ENCODE data around the gene SIL1.
"Not testable (repeated sequence)": the region's sequence is repeated elsewhere in the genome, so short reads cannot be mapped to it uniquely, and the experiment has no call there.

The SIL1 gene

DNA sequence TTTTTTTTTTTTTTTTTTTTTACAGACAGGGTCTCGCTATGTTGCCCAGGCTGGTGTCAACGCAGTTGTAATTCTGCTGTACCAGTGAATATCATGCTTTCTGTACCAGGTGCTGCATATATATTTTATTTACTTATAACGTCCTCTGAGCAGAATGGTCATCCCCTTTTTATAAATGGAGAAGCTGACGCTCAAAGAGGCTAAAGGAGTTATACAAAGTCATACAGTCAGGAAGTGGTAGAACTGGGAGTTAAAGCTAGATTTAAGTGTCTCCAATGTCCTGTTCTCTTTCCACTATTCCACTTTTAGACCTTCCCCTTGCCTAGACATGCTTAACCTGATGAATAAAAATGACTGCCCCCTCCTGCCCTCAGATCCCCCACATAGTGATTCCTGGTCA is 1.2 kb upstream of the SIL1 start:
- no peak for DNase-seq

DNA sequence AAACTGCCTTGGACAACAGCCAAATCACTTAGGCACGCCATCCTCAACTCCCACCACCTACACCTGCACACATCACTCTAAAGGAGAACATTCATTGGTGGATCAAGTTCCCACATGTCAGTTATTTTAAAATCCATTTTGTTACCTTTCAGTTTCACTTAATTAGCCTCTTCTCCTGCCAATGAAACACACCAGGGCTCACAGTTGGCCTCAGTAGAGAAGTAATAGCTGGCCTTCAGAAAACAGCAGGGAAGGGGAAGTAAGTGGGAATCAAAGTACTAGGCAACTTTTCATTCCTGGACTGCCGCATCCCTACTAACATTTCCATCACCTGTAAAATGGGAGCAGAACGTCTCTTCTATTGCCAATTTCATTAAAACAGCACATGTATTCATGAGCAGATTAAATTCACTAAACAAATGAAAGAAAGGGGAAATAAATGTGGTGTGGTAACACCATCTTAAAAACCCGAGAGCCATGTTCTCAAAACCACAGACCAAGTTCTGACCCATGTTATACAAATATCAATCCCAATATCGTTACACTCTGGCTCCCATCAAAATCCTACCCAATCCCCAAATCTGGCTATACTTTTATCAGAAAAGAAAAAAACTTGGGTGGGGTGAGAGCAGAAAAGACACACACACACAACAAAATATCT is 1.7 kb downstream of the SIL1 start:
- DNase-seq: no peak

DNA sequence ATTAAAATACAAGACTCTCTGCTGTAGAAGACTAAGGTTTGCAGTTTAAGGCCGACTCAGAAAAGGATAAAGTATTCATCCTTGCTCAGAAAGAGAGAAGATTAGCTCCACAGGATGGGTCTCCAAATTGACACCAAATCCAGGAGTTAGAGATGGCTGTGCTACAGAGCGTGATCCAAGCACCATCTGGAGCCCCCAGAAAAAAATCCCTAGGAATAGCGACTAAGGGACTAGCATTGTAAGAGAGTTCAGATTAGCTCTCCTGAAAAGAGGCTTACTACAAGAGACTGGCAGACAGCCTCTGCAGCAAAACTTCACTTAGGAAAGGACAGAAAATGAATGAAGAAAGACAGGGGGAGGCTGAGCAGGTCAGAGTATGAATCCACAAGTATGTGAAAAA is 3.7 kb downstream of the SIL1 start:
- DNase-seq: no peak

DNA sequence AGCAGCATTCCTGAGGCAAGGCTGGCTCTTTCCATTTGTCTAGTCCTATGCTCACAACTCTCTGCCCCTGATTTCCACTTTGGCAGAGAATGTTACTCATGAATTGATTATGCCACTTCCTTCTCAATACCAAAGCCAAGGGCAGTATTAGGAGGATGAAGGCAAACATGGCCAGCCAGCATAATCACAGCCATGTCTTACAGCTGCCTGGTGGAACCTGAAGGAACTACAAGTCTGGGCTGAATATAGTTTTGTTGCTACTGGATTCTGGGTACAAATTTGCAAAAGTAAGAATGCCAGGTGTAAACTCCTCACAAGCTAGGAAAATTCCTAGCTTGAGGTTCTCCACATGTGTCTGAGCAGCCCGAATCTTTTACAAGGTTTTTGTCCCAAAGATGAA is 4.2 kb downstream of the SIL1 start:
- no peak for DNase-seq

DNA sequence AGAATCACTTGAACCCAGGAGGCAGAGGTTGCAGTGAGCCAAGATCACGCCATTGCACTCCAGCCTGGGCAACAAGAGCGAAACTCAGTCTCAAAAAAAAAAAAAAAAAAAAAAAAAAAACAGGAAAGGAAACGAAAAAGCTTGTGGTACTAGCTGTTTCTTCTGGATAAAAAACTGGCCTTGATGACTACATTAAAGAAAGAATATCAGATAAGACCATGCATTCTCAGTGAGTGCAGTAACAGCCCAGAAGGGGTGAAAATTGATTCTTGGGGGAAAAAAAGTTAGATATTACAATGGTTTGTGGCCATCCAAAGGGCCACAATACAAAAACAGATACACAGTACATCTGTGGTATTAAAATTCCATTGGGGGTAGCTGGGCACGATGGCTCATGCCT is 5.3 kb downstream of the SIL1 start:
- DNase-seq: not testable (repeated sequence)

DNA sequence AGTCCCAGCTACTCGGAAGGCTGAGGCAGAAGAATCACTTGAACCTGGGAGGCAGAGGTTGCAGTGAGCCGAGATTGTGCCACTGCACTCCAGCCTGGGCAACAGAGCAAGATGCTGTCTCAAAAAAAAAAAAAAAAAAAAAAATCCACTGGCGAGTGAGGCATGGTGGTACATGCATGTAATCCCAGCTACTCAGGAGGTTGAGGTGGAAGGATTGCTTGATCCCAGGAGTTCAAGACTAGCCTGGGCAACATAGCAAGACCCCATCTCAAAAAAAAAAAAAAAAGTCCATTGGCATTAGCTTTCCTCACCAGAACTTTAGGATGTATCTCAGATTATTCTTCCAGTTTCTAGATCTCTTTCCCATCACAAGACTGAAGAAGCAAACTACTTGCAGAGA is 6.2 kb downstream of the SIL1 start:
- DNase-seq: not testable (repeated sequence)

DNA sequence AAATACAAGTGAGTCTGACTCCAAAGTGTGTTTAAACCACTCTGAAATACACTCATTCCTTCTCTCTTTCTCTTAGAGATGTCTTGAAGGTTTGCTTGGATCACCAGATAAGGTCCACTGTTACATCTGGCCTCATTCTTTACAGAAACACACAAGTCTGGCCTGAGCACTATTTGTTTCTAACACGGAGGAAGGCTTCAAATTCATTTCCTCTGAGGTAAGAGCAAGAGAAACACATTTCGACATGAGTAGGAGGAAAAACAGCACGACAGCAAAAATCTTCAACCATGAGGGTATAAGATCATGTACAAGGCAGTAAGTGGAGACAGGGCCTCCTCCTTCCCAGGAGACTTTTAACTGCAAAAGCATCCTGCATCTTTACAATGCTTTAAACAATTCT is 8.0 kb downstream of the SIL1 start:
- no peak for DNase-seq

DNA sequence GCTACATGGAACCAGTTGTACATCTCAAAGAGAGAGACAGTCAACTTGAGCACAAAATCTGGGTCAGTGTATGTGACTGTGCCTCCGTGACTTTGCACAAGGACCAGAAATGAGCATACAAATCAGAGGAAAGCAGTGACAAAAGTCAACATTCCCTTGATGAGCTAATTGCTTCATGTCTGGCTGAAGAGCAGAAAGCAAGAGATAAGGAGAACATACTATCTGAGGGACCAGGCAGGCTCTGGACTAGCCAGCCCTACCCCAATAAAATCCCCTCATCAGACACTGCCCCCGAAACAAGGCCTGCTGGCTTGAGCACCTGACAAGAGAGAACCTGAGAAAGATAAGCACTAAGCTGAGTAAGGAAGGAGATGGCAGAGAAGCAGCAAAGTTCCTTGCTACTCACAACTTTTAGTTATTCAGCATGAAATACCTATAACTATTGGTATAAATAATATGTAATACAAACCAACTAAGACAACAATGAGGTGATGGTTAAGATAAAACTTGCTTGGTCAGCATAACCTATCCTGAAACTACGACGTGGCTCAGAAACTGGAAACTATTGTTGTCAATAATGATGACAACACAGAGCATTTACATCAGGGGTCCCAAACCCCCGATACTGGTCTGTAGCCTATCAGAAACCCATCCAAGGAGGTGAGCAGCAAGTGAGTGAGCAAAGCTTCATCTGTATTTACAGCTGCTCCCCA is 9.5 kb downstream of the SIL1 start:
- DNase-seq: no peak

DNA sequence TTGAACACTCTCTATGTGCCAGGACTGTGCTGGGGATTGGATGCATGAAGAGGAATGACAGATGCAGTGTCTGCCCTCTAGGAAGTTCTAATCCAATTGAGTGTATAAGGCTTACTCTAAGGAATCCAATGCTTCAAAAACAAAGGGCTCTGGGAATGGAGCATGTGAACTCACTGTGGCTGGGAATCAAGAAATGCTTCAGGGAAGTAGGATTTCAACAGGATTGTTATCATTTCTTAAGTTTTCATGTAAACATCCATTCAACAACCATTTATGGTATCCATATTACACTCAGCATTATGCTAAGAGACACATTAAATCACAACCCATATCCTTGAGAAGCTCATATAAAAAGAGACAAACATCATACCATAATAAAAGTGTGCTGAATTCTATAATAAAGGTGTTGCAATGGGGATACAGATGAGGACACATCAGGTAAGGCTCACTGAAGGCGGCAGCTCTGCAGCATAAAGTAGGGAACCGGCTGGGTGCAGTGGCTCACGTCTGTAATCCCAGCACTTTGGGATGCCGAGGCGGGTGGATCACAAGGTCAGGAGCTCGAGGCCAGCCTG is 11.3 kb downstream of the SIL1 start:
- no peak for DNase-seq

DNA sequence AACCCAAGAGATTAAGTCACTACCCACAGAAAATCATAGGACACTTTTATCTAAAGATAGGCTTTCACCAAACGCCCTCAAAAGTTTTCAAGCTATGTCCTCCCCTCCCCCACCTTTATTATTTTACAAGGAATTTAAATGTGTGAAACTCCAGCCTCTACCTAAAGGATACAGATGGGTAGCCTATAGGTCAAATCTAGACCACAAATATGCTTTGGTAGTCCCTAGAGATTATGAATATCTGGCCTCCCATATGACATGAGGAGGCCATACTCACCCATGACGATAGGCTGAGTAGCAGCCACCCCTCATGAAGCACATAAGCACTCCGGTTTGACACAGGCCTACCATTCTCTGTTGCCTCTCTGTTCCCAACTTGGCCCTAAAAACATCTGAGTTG is 11.9 kb downstream of the SIL1 start:
- no peak for DNase-seq

DNA sequence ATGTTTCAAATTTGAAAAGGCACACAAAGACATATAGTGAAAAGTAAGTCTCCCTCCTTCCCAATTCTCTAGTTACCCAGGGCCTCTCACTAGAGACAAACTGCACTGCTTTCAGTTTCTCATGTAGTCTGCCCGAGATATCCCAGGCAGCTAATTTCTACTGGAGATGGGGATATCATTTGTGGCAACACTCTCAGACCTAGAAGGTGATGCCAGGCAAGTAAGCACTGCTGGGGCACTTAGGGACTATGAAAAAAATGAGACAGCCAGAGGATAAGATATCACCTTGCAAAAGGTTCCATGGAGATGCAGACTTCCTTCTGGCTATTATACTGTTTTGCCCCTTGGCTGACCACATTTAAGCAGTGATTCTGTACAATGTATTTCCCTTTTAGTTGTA is 12.6 kb downstream of the SIL1 start:
- DNase-seq: no peak

DNA sequence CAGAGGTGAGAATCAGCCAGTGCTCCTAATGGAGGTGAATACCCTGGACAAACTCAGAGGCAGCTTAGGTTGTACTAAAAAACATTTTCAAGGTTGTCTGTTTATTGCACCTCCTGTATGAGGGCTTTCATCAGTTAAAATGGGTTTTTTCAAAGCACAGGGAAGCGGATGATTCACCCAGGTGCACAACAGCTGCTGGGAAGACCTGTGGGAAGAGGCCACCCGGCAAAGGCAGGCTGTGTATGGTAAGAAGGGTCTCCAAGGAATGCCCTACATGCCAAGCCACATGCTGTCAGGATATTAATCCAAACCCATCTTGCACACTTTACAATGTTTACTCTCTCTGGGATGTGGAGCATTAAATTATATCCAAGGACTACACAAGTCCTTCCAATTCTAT is 14.7 kb downstream of the SIL1 start:
- no peak for DNase-seq

DNA sequence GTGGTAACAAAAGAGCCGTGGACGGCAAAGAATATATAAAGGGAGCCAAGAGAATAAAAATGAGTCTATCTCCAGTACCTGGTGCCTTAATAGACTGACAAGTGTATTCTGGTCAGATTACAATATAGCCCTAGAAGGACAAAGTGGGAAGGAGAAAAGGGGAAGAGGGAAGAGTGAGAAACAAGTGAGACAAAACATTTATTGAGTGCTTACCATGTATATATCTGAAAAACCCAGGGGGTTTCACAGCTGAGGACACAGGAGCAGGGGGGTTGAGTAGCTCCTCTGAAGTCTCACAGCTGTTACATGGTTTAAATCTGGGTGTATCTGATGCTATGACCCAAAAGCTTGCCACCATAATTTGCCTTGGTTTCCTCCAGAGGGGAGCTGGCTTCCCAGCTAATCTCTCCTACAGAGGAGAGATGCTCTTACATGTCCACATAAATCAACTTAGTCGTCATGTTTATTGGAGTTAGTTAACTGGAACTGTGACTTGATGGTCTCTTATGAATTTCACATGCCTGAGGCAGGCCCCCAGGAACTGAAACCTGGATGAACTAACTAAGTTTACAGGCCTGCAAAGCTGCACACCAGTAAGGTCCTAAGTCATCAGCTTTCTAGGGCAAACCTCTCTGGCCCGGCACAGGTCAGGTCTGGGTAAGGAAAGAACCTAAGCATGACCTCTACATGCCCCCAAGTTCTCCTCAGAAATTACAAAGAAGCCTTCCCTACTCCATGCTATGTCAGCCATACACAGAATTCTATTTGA is 15.5 kb downstream of the SIL1 start:
- DNase-seq: no peak

DNA sequence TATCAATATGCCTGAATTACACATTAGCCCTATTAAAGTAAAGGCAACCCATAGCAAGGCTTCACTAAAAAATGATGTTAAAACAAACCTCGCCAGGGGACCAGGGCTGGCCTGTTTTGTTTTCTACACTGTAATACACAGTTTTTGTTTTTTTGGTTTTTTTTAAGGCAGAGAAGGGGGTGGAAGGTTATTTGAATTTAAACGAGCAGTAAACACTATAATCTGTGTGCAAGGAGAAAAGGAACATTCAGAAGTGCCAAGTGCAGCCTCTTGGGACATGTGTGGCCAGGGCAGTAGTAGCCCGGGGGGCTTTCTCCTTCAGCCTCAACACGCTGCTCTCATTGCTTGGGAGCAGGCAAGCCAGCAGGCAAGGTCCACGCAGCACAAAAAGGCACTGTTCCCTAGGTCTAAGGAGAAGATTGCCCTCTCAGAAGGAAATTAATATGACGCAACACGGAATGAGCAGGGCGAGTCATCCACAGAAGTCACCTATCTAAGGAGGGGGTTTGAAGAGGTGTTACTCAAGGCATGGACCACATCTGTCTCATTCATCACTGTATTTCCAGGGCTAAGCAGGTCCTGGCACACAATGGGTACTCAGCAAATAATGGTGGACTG is 16.2 kb downstream of the SIL1 start:
- no peak for DNase-seq

DNA sequence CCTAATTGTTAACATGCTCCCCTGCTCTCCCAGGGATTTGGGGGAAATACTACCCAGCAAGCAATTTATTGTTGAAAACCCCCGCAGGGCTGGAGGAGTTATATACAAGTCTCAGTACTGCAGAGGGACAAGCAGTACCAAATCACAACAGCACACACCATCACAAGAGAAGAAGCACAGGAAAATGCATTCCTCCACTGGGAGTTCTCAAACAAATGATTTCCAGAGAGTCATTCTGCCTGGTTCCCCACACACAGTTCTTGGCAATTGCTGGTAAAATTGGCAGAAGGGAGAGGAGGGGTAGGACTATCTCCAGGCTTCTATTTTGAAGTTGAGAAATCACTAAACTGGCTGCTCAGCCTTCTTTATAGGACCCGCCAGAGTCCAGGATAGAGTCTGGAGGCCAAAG is 16.8 kb downstream of the SIL1 start:
- no peak for DNase-seq

DNA sequence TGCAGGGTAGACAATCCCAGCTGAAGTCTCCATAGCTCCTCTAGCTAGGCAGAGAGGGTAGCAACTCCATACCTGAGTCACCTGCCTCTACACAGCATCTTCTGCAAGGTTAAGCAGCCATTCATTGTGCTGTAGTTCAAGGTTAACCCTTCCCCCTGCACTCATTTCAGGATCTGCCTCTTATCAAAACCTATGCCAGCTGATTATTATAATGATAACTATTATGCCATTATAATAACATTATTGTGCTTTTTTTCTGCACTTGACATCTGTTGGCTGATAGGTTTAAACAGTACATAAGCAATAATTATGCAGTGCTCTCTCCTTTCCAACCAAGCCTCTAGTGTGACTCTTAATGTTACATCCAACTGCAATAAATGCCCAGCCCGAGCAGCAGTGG is 17.3 kb downstream of the SIL1 start:
- DNase-seq: no peak

DNA sequence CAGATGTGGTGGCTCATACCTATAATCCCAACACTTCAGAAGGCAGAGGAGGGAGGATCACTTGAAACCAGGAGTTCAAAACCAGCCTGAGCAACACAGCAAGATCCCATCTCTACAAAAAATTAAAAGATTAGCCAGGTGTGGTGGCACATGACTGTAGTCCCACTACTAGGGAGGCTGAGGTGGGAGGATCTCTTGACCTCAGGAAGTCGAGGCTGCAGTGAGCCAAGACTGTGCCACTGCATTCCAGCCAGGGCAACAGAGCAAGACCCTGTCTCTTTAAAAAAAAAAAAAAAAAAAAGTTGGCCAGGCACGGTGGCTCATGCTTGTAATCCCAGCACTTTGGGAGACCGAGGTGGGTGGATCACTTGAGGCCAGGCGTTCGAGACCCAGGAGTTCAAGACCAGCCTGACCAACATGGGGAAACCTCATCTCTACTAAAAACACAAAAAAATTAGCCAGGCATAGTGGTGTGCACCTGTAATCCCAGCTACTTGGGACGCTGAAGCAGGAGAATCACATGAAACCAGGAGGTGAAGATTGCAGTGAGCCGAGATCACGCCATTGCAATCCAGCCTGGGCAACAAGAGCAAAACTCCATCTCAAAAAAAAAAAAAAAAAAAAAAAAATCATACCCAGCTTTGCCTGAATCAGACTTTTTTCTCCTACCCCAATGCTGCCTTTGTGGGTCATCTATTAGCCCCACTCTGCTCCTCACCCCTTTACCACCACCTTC is 18.2 kb downstream of the SIL1 start:
- not testable (repeated sequence) for DNase-seq

DNA sequence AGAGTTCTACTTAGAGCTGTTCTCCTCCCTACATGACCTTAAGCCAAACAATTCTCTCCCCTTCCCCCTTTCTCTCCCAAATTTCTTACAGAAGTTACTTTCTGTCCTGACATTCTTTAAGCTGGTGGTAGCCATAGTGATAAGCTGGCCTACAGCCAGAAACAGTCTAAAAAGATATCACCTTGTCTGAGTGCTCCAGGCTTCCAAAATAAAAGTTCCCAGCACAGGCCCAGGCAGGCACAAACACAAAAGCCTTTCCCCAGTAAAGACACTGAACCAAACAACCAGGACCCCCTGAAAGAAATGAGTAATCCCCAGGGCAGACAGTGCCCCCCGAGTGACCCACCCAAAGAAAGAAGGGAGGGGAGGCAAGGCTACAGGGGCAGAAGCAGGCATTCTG is 19.2 kb downstream of the SIL1 start:
- DNase-seq: no peak

DNA sequence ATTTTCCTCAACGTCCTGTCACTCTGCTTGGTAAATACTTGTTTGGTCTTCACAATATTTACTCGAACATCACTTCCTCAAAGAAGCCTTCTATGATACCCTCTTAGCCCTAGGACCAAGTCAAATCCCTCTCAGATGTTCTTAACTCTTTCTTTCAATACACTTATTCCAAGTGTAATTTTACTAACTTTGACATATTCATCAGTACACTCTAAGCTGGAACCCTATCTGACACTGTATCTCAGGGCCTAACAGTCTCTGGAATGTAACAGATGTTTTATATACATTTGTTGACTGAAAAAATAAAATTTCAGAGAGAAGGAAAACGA is 19.6 kb downstream of the SIL1 start:
- DNase-seq: no peak

DNA sequence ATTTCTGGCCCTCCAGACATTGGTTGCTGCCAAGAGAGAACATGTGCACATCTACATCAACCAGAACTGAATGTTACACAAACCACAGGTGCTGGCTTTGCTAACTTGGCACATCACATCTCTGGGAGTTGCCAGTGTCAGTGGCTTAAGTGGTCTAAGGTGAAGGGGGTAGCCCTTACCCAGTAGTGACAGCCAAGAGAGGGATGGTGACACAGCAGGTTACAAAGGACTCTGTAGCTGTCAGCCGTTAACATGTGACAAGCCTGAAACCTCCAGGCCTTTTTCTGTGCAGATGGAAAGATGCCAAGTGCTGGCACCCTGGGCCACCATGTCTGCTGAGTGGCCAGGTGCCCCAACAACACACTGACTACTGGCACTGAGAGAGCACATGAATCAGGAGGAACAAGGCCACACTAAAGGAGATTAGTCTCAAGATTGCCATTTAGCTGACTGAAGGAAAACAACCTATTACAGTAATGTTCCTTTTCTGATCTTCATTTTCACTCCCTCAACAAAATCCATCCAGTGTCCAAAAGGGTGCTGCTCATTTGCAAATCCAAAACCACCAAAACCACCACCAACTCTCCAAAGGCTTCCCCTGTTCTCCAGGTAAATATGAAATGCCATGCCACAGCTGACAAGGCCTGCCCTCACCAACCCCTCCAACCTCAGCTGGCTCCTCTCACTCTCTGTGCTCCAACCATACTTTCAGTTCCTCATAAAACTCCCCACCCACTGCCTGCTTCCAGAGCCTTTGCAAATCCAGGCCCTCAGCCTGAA is 20.2 kb downstream of the SIL1 start:
- DNase-seq: no peak

DNA sequence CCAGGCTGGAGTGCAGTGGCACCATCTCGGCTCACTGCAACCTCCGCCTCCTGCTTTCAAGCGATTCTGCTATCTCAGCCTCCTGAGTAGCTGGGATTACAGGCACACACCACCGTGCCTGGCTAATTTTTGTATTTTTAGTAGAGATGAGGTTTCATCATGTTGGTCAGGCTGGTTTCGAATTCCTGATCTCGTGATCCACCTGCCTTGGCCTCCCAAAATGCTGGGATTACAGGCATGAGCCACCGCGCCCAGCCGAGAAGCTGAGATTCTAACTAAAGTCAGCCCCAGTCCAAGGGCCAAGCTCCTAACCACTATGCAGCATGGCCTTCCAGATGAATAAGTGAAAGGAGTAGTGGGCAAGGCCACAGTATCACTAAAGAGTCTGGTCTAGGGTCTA is 20.9 kb downstream of the SIL1 start:
- not testable (repeated sequence) for DNase-seq

DNA sequence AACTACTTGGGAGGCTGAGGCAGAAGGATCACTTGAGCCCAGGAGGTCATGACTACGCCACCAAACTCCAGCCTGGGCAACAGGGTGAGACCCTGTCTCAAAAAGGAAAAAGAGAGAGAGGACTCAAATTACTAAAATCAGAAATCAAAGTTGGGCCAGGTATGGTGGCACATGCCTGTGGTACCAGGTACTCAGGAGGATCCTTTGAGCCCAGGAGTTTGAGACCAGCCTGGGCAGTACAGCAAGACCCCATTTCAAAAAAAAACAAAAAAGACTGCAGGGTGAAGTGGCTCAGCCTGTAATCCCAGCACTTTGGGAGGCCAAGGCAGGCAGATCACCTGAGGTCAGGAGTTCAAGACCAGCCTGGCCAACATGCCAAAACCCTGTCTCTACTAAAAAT is 23.8 kb downstream of the SIL1 start:
- not testable (repeated sequence) for DNase-seq

All from NCI-H748 treated with DMSO at 0.1 percent for 48 hours (cell line).